HG03066 (cell line): ENCODE results near the gene GNG13.

Experiments
- ATAC-seq: cut with Tn5 transposase; IDR thresholded peaks from one replicate; pipeline ENCODE4 v1.9.1; 2021; ENCODE audit warnings: low read depth; ENCODE audit not compliant: unreplicated experiment

The GNG13 gene

DNA sequence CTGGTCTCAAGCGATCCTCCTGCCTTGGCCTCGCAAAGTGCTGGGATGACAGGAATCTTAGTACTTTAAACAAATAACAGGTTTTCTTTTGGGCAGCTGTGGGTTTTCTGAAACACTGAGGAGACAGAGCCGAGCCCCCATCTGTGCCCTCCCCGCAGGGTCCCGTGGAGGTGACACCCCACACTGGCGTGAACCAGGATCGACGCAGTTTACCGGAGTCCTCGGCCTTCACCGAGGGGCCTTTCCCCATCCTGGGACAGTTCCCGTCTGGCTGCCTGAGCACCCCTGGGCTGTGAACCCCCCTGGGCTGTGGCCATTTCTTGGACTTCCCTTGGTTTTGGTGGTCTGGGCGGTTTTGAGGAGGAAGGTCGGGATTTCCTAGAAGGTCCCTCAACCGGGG is 15.3 kb upstream of the GNG13 start:
- no peak for ATAC-seq

DNA sequence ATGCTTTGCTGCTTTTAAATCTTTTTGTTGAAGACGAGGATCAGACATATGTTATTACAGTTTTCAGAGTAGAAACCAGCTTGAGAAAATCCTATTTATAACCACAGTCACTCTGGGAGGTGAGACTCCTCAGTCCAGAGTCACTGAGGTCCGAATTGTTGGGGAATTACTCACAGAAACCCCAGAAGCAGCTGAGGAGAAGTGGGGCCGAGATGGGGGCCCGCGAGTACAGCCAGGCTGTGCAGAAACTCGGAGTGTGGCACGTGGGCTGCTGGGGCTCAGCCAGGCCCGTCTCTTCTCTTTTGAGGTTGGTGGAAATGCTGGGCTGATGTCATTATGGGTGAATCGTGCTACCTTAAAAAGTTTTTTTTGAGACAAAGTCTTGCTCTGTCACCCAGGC is 14.4 kb upstream of the GNG13 start:
- no peak for ATAC-seq

DNA sequence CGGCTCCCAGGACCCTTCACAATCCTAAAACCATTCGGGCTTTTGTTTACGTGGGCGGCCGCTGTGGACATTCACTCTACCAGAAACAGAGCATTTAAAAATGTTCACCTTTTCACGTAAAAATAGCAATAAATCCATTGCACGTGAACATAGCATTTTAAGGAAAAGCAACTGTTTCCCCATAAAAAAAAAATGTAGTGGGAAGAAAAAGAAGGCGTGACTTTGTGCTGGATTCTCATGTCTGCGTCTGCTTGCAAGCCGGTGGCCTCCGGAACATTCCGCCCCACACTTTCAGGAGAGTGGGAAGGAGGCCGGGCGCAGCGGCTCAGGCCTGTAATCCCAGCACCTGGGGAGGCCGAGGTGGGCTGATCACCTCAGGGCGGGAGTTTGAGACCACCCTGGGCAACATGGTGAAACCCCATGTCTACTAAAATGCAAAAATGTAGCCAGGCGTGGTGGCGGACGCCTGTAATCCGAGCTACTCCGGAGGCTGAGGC is 13.4 kb upstream of the GNG13 start:
- ATAC-seq: no peak

DNA sequence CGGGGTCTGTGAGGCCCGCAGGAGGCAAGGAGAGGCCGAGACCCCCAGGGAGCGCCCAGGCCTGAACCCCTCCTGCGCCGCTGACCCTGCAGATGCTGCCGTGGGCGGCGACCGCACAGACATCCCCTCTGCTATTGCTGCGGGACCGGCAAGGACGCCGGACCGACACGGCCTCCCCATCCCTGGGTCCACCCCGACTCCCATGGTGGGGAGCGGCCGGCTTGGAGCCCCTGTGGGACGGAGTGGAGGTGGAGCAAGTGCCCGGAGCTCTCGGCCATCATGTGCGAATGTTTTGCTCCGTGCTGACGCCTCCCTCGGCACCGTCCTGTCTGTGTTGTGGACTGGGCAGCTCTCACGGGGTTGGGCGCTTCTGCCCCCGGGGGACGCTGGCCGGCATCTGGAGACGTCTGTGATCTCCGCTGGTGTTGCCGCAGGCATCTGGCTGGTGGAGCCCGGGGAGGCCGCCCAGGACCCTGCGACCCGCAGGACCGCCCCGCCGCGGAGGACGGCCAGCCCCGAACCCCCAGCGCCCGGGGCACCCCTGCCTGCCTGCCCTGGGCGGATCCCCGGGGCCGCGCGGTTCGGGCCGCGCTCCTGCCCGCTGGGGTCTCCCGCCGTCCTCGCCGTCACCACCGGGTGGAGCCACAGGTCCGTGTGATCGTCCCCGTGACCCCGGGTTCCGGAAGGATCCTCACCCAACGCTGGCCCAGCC is 12.8 kb upstream of the GNG13 start:
- ATAC-seq: no peak

DNA sequence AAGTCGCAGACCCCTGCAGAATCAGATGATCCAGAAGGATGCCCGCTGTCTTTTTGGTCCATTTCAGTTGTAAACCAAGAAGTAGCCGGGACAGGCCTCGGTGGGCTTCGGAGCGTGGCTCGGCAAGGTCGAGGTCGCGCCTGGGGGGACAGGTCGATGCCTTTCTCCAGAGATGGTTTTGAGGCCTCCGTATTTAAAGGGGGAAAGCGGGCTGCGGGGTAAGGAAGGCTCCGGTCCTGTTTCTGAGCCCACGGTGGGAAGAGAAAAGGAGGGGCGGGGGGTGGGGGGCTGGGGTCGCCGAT is 7.5 kb upstream of the GNG13 start:
- no peak for ATAC-seq

DNA sequence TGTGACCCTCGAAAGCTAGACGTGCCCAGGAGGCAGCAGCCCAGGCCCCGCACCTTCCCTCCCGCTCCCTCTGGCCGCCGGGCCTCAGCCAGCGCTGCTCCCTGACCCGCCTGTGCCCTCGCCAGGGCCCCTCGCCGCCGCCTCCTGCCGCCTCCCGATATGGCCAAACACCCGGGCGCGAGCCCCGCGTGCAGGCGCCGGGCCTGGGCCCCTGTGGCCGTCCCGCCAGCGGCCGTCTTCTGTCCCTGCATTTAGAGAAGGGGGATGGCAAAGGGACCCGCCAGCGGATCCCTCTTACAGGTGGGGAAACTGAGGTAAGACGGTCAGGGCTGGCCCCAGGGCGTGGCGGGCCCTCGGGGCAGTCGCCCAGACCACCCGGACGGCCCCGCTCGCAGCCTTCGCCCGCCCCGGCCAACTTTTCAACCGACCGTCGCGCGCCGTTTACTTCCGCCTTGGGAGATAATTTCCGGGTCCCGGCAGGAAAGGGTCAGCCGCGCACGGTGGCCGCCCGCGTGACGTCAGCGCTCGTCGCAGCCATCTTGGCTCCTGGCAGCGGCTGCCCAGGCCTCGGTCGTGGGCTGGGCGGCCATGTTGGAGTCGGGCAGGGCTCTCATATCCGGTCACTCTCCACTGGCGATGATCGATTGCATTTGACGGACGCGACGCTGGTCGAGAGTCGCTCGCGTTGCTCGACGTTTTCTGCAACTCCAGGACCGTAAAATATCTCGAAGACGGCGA is 7.0 kb upstream of the GNG13 start:
- peak; percentile 66 for ATAC-seq

DNA sequence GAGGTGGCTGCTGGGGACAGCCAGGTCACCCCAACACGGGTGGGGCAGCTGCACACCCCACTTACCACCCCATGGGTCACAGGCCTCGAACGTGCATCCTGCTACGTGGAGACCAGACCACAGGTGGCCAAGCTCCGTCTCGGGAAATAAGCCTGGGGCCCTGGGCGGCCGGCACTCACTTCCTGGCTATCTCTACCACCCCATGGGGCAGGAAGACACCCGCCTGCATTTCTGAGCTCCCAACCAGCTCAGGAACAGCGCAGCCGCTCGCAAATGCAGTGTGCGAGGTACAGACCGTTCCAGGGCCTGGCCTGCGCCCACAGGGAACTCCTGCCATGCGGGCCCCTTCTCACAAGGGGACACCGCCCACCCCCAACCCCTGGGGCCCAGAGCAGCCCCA is 4.9 kb upstream of the GNG13 start:
- no peak for ATAC-seq

DNA sequence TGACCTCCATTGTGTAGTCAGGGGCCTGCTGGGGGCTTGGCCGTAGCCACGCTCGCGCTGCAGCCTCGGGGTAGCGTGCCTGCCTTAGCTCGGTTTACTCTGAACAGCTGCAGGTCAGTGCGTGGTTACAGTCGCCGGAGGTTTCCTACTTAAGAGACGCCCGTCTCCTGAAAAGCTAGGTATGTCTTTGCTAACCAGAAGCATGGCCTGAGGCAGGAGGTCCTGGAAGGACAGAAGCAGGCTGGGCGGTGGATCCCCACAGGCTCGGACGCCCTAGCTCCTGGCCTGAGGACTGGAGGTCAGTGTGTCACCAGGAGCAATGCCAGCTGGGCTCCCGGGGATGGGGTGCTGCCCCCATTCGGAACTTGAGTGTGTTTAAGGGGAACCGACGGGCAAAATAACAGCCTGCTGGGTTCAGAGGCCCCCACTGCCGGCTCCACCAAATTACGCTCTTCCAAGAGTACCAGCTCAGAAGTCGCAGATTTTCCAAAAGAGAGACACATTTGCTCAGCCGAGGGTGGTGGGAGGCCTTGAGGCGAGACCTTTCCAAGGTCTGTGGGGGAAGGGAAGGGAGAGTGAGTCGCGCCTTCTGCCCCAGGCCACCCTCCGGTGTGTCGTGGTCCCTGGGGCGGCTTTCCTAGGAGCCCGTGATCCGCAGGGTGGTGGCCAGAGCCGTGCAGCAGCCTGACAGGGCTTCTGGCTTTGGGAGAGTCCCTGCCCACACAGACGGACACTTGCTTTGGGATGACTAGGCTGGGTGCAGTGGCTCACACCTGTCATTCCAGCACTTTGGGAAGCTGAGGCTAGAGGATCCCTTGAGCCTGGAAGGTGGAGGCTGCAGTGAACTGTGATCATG is 3.9 kb upstream of the GNG13 start:
- ATAC-seq: no peak

DNA sequence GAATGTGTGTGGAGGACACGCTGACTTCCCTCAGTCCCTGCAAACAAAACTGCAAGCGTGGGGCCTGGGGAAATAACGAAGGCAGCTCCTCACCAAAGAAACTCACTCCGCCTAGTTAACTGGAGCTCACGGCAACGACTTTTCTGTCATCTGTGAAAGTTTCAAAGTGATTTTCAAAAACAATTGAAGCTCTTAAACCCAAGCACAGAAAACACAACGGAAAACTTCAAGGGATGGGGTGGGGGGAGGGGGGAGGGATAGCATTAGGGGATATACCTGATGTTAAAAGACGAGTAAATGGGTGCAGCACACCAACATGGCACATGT is 3.2 kb upstream of the GNG13 start:
- no peak for ATAC-seq

DNA sequence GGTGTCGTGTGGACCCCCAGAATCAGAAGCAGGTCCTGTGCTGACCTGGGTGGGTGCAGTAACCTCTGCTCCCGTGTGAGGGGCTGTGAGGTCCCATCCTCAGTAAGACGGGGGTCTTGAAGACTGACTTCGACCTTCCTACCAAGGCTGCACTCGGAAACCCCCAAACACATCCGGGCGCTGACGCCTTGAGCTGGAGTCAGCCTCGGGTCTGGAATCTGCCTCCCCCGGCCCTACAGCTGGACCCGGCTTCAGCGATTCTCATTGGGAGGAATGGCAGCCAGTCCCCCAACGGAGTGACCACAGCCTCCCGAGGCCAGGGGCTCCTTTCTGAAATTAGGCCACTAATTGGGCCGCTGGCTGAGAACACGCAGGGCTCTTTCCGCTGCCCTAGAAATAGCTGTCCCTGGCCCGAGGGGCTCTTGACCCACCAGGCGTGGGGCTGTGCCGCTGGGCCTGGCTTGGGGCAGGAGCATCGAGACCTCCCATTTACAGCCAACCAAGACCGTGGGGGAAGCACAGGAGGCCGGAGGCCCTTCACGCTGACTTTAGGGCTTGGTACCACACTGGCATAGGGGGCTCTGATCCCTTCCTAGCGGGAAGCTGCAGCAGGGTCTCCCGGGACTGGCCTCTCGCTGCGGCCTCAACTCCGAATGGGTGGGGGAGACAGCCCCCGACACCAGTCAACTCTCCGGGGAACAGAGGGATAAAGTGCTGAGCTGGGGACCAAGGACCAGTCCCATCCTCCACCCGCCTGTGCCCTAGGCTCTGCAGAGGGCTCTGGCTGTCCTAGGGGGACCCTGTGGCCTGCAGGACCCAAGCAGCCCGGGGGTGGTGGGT is 2.6 kb upstream of the GNG13 start:
- no peak for ATAC-seq

DNA sequence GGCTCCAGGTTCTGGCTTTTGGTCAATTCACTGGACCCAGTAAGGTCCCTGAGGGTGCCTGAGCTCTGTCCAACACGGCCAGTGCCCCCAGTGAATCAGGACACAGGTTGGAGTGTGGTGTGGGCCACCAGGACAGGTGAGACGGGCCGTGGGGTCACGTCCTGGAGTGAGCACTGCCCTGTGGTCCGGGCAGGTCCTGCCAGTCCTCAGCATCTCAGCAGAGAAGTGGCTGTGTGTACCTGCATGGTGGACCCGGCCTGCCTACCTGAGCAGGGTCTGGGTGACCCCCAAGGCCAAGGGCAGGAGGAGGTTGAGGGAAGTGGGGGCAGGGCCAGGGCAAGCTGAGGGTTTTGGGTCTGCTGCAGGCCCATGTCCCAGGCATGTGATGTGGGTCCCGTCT is 1.9 kb upstream of the GNG13 start:
- ATAC-seq: no peak

DNA sequence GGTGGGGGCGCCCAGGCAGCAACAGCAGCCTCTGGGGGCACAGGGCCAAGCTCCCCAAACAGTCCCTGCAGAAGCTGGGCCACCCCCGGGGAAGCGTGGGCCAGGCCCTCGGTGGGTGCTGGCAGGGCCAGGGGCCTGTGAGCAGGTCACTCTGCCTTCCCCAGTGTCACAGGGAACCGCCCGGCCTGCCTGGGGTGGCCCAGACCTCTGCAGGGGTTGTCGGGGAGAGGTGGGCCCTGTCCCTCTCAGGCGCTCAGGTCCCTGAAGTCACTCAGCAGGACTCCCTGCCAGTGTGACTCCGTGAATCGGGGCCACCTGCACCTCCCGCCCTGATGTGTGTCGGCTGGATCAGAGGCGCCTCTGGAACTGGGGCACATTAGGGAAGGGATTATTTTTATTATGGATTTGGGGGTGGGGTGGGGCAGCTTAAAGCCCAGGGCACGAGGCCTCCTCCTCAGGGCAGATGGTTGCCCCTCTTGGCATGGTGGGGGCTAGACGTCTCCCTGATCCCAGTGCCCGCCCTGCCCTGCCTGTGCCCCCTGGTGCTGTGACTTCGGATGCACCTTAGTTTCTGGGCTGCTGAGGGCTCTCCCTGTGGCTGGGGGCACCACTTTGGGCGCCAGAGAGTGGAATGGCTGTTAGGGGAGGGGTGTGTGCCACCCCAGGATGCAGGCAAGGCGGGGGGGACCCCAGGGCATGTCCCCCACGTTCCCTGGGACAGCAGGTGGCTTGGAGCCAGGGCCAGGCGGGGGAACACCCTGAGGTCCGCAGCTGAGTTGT is 1.2 kb upstream of the GNG13 start:
- no peak for ATAC-seq

DNA sequence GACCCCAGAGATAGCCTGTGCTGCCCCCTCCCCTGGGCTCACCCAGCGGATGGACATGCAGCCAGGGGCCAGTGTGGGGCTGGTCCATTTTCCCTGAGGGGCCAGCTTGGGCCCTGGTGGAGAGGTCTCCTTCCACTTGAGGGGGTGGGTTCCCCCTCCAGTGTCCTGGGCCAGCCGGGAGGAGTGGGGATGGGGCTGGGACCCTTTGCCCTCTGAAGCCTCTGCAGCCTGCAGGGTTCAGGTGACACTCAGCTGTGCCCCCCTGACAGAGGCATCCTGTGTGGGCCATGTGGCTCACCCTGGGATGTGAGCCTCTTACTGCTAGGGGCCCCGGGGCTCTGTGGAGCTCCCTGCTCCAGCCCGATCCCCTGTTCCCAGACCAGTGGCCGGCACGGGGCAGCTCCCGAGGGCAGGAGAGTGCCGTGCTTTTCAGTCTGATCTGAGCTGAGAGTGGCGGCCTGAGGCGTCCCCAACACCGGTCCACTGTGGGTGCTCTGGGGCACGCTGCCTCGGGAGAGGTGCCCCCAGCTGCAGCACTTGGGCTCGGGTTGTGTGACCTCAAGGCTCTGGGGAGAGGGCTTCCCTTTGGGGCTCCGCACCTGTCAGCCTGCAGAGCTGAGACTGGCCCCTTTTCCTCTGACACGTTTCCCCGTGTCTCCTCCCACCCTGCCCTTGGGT is 439 bp upstream of the GNG13 start:
- no peak for ATAC-seq

DNA sequence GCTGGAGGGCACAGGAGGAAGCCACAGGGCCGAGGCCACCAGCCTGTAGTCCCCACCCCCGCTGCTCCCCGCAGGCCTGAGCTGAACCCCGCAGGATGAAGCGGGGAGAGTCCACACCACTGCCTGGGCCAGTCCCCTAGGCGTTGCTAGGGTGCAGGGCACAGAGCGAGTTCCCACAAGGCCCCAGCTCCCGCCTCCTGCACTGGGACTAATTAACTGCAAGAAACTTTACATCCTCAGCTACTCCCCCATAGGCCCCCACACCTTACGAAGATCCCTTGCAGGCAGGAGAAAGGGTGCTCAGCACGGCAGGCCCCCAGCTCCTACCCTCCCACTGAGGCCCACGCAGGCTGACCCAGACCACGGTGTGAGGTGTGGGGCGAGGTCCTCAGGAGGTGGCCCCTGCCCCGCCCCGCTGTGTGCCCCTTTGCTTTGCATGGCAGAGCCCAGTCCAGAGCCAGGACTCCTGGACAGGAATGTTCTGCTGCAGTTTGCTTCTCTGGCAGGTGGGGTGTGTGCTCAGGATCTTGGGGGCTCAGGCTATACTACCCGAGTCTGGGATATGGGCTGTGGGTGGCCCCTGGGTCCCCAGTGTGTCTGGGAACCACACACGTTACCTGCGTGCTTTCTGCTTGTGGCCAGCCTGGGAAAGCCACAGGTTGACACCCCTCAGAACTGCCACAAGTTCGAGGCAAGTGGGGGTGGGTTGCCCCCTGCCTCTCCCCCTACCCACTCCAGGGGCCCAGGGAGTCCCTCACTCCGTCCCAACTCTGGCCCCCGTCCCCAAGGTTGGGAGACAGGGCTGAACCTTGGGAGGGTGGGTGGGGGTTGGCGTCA is 1.2 kb downstream of the GNG13 start:
- no peak for ATAC-seq

DNA sequence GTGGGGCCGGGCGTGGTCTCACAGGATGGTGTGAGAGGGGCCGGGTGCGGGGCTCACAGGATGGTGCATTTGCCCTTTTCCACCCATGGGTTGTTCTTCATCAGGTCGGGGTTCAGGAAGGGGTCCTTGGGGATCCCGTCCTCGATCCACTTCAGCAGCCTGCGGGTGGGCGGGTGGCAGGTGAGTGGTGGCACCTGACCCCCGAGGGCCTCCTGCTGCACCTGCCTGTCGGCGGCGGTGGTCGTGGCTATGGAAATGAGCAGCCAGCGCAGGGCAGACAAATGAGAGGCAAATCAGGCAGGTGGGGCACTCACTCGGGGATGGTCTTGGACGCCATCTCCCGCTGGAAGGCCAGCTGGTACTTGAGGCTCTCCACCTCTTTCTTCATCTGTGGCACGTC is 1.9 kb downstream of the GNG13 start:
- no peak for ATAC-seq

DNA sequence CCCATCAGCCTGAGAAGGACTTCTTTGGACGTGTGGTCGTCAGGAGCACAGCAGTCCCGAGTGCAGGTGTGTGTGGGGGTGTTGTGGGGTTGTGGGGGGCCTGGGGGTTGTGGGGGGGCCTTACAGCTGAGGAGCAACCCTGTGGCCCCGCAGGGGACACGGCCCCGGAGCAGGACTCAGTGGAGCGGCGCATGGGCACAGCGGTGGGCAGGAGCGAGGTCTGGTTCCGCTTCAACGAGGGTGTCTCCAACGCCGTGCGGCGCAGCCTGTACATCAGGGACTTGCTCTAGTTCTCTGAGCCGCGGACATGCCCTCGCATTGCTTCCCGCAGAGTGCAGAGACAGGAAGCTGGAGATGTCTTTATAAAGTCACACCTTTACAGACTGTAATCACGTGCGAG is 2.8 kb downstream of the GNG13 start:
- no peak for ATAC-seq

DNA sequence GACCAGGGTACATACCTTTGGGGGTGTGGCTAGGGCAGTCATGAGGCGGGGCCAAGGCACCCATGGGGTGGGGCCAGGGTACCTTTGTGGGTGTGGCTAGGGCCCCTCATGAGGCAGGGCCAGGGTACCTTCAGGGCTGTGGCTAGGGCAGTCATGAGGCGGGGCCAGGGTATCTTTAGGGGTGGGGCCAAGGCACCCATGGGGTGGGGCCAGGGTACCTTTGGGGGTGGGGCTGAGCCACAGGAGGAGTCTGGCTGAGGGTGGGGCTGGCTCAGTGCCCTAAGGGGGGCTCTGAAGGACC is 3.5 kb downstream of the GNG13 start:
- no peak for ATAC-seq

DNA sequence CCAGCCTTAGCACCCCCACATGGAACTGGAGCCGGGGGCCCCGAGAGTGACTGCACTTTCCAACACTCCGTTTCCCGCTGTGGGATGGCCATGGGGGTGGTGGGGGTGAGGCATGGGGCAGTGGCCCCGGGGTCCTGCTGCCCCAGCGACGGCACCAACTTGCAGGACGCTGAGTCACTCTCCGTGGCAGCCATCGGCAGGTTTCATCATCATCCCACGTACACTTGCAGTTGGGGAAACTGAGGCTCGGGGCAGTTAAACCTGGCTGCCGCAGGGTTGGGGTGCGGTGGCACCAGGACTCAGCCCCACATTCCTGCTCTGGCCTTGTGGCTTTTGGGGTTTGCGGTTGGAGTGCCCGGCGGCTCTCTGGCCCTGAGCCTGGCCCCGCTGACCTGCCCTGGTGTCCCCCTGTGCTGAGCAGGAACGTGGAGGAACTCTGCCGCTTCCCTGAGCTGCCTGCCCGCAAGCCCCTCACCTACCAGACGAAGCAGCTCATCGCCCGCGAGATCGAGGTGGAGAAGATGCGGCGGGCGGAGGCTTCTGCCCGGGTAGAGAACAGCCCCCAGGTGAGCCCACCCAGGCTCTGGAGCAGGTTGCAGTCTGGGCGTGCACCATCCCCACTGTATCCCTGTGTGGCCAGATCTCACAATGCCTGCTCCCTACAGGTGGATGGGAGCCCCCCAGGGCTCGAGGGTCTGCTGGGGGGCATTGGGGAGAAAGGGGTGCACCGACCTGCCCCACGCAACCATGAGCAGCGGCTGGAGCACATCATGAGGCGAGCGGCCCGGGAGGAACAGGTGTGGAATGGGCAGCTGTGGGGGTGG is 4.0 kb downstream of the GNG13 start:
- no peak for ATAC-seq
